Osteocyte (in vitro differentiated cells): ENCODE measurements around the gene NCKAP5L. TPM values are rescaled to one million over a fixed set of nuclear protein-coding genes. Genes with fewer than 3 reads are reported as not detected.

Experiments used
- DNase-seq: peaks from one replicate; pipeline ENCODE4 v3.0.0; 2021; ENCODE audit warnings: mixed read lengths; ENCODE audit not compliant: unreplicated experiment; ENCODE audit errors: extremely low spot score
- H3K27ac Mint-ChIP-seq: one replicate; pipeline ENCODE4 v1.8.0; 2021; ENCODE audit warnings: mild to moderate bottlenecking, mixed read lengths; ENCODE audit not compliant: unreplicated experiment
- H3K27me3 Mint-ChIP-seq: one replicate; pipeline ENCODE4 v1.8.0; 2021; ENCODE audit warnings: mixed read lengths; ENCODE audit not compliant: unreplicated experiment
- H3K36me3 Mint-ChIP-seq: one replicate; pipeline ENCODE4 v1.8.0; 2021; ENCODE audit warnings: mixed read lengths; ENCODE audit not compliant: unreplicated experiment
- H3K4me1 Mint-ChIP-seq: one replicate; pipeline ENCODE4 v1.8.0; 2021; ENCODE audit warnings: mixed read lengths; ENCODE audit not compliant: unreplicated experiment
- H3K4me3 Mint-ChIP-seq: one replicate; pipeline ENCODE4 v1.8.0; 2021; ENCODE audit warnings: mild to moderate bottlenecking, moderate library complexity, mixed read lengths; ENCODE audit not compliant: unreplicated experiment
- H3K9me3 Mint-ChIP-seq: one replicate; pipeline ENCODE4 v1.8.0; 2021; ENCODE audit warnings: mixed read lengths; ENCODE audit not compliant: unreplicated experiment
- total RNA-seq: library from RNA; stranded (reverse); gene quantifications from 2 replicates; pipeline ENCODE4 v1.2.1, GENCODE V29; 2021
- TF ChIP-seq, protein P1 (sequence below): fragments of 200-600 bp; sonication (generic); IDR thresholded peaks from 2 replicates; pipeline ENCODE4 v1.5.0; 2021; ENCODE audit warnings: antibody characterized with exemption, mild to moderate bottlenecking, moderate library complexity

Gene NCKAP5L
- total RNA-seq, 1 donor from 2014 or later: 42.4 TPM

DNA sequence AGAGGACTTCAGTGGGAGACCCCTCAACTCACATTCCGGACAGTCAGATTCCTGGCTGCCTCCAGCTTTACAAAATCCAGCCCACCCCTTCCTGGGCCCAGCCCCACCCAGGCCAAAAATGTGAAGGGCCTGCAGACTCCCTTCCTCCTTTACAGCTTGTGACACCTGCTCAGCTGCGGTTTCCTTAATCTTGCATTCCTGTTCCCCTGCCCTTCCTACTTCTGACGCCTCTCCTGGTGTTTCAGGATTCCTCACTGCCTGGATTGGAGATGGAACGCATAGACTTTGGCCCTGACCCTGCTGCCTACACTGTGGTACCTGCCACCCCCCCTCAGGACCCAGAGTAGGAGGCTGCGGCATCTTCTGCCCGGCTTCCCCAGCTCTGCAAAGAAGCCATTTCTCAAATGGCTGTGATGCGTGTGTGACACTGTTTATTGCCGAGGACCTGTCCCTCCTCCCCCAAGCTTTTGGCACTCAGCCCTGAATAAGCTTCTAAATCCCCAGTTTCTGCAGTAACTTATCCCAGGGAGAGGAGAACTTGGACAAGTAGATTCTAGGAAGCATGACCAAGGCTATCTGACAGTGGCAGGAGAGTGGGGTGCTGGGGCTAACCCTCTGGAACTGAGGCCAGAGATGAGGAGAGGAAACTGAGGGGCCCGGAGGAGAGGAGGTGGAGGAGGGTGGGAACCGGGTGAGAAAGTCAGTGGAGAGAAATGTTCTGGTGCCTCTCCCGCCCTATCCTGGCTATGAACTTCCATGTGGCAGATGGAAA is 39.5 kb upstream of the NCKAP5L start:
- TF ChIP-seq, protein P1, sequence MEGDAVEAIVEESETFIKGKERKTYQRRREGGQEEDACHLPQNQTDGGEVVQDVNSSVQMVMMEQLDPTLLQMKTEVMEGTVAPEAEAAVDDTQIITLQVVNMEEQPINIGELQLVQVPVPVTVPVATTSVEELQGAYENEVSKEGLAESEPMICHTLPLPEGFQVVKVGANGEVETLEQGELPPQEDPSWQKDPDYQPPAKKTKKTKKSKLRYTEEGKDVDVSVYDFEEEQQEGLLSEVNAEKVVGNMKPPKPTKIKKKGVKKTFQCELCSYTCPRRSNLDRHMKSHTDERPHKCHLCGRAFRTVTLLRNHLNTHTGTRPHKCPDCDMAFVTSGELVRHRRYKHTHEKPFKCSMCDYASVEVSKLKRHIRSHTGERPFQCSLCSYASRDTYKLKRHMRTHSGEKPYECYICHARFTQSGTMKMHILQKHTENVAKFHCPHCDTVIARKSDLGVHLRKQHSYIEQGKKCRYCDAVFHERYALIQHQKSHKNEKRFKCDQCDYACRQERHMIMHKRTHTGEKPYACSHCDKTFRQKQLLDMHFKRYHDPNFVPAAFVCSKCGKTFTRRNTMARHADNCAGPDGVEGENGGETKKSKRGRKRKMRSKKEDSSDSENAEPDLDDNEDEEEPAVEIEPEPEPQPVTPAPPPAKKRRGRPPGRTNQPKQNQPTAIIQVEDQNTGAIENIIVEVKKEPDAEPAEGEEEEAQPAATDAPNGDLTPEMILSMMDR: no peak
- Mint-ChIP-seq H3K36me3 (no peaks in the 10 kb centered on the region), H3K4me3 (no peak overlapping the region), H3K9me3 (no peaks in the 10 kb centered on the region), H3K4me1 (peaks cover 3% of the 10 kb centered on the region), H3K27ac (no peak overlapping the region), H3K27me3 (peaks cover 22% of the 10 kb centered on the region)
- DNase-seq: no peak

DNA sequence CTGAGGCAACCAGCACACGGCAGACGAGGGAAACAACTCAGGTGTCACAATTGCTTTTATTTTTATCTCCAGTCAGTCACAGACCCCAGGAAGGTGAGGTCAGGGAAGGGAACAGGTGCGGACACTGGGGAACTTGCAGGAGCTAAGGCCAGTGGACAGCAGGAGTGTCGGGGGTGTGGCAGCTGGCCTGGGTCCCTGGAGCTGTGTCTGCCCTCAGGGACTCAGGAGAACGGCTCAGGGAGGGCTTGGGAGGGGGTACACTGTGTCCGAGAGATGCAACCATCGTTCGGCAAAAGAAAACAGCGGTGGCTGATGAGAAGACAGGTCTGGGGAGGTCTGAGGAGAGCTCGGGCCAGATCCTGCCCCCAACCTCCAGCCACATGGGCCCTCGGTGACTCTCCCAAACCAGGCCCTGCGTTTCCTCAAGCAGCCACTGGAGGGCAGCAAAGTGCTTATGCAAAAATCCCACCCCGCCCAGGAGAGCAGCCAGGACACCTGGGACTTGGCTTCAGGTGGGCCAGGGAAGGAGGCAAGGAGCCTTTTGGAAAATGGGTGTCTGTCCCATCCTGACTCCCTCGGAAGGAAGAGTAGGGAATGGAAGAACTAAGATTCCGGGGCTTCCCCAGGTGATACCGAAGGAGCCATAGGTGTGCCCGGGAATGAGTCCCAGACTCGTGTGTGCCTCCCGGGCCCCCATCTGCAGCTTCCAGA is 38.8 kb upstream of the NCKAP5L start:
- H3K27ac Mint-ChIP-seq: no peak overlapping the region
- H3K4me1 Mint-ChIP-seq: peaks cover 3% of the 10 kb centered on the region
- H3K27me3 Mint-ChIP-seq: peaks cover 22% of the 10 kb centered on the region
- TF ChIP-seq, protein P1: peak; percentile 97
- no peak overlapping the region for H3K4me3 Mint-ChIP-seq
- H3K36me3 Mint-ChIP-seq: no peaks in the 10 kb centered on the region
- DNase-seq: peak; percentile 88
- no peaks in the 10 kb centered on the region for H3K9me3 Mint-ChIP-seq

DNA sequence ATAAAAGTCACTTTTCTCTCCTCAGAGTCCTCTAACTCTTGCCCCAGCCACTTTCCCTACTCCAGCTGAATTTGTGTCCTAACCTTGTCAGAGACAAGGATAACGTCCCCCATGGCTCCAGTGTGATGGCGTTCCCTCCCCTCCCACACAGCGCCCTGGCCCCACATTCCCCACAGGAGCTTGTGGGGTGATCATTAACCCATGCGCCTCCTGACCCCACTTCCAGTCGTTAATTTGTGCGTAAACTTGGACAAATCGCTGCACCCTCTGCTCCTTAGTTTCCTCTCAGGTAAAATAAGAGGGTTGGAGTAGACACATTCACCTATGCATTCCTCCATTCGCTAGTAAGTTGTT is 37.5 kb upstream of the NCKAP5L start:
- H3K4me3 Mint-ChIP-seq: no peak overlapping the region
- no peak for DNase-seq
- no peak overlapping the region for H3K27ac Mint-ChIP-seq
- no peaks in the 10 kb centered on the region for H3K36me3 Mint-ChIP-seq
- TF ChIP-seq, protein P1: no peak
- peaks cover 22% of the 10 kb centered on the region for H3K27me3 Mint-ChIP-seq
- no peaks in the 10 kb centered on the region for H3K9me3 Mint-ChIP-seq
- peaks cover 3% of the 10 kb centered on the region for H3K4me1 Mint-ChIP-seq

DNA sequence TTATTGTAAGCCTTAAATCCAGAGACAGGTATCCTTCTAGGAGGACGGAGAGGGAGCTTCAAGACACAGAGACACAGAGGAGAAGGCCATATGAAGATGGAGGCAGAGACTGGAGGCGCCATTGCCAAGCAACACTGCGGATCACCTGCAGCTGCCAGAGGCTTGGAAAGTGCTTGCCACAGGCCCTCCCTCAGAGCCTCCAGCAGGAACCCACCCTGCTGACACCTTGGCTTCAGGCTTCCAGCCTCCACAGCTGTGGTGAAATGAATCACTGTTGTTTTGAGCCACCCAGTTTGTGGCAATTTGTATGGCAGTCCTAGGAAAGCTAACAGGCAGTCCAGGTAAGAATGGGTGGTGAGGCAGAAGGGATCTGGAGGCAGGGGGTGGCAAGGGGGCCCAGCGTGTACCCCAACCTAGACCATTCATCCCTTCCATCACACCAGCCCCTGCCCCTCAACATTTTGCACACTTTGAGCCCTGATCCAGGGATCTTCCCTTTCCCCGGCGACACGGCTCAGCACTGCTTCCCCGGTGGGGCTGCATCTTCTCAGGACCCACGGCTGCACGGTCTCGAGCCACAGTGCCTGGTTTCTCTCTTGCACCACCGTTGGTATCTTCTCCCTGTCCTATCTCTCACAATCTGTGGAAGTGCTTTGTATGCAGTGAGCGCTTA is 37.0 kb upstream of the NCKAP5L start:
- TF ChIP-seq, protein P1: no peak
- Mint-ChIP-seq H3K4me3 (no peak overlapping the region), H3K36me3 (no peaks in the 10 kb centered on the region), H3K27ac (no peak overlapping the region), H3K27me3 (peaks cover 22% of the 10 kb centered on the region), H3K4me1 (peaks cover 3% of the 10 kb centered on the region), H3K9me3 (no peaks in the 10 kb centered on the region)
- no peak for DNase-seq

DNA sequence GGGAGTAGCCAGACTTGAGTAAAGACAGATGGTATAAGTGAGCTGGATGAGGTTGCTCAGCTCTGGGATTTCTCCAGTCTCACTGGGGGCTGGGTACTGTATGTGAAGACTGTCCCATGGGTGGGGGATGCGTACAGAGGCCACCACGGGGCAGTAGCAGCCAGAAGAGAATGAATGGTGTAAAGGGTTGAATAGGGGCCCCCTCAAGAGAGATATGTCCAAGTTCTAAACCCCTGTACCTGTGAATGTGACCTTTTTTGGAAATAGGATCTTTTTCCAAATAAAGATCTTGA is 36.5 kb upstream of the NCKAP5L start:
- Mint-ChIP-seq H3K4me1 (peaks cover 3% of the 10 kb centered on the region), H3K36me3 (no peaks in the 10 kb centered on the region), H3K9me3 (no peaks in the 10 kb centered on the region), H3K4me3 (no peak overlapping the region), H3K27me3 (peaks cover 22% of the 10 kb centered on the region), H3K27ac (no peak overlapping the region)
- TF ChIP-seq, protein P1: no peak
- no peak for DNase-seq
